ENCODE results near the gene SPTSSB.
A peak's percentile ranks its signal among the peaks of the same experiment; 100 is the strongest.

SPTSSB gene

GRCh38 chr3:161371441-161372320 lies at the start of gene SPTSSB:
Gene SPTSSB, minus strand, starts transcription at chr3:161371517. Its CDS starts 25,194 bp downstream, at chr3:161346323.
- DNase-seq = no peak

- peak; percentile 71 for DNase-seq
Measured at GRCh38 chr3:161420746-161421145, 49.4 kb upstream of the SPTSSB start.

GRCh38 chr3:161419555-161420333 lies 48.4 kb upstream of the SPTSSB start:
- DNase-seq = no peak

GRCh38 chr3:161415506-161416231 lies 44.4 kb upstream of the SPTSSB start:
- no peak for DNase-seq

GRCh38 chr3:161414907-161415306 lies 43.6 kb upstream of the SPTSSB start:
- DNase-seq = no peak

GRCh38 chr3:161413855-161414210 lies 42.5 kb upstream of the SPTSSB start:
- no peak for DNase-seq

GRCh38 chr3:161413127-161413854 lies 42.0 kb upstream of the SPTSSB start:
- DNase-seq = no peak

GRCh38 chr3:161412123-161412522 lies 40.8 kb upstream of the SPTSSB start:
- no peak for DNase-seq

GRCh38 chr3:161409858-161410257 lies 38.5 kb upstream of the SPTSSB start:
- no peak for DNase-seq

GRCh38 chr3:161409069-161409468 lies 37.8 kb upstream of the SPTSSB start:
- DNase-seq = peak; percentile 18

- DNase-seq = no peak
Measured at GRCh38 chr3:161406594-161407555, 35.6 kb upstream of the SPTSSB start.

GRCh38 chr3:161405836-161406235 lies 34.5 kb upstream of the SPTSSB start:
- DNase-seq = no peak

- DNase-seq = no peak
Measured at GRCh38 chr3:161405087-161405486, 33.8 kb upstream of the SPTSSB start.

- no peak for DNase-seq
Measured at GRCh38 chr3:161403251-161403650, 31.9 kb upstream of the SPTSSB start.

- DNase-seq = no peak
Measured at GRCh38 chr3:161401389-161401788, 30.1 kb upstream of the SPTSSB start.

GRCh38 chr3:161400650-161401049 lies 29.3 kb upstream of the SPTSSB start:
- DNase-seq = no peak

GRCh38 chr3:161395115-161396012 lies 24.0 kb upstream of the SPTSSB start:
- DNase-seq = no peak

- no peak for DNase-seq
Measured at GRCh38 chr3:161393803-161394202, 22.5 kb upstream of the SPTSSB start.

GRCh38 chr3:161393310-161393709 lies 22.0 kb upstream of the SPTSSB start:
- DNase-seq = no peak

GRCh38 chr3:161392853-161393252 lies 21.5 kb upstream of the SPTSSB start:
- no peak for DNase-seq

All from NCI-H2081 treated with DMSO at 0.1 percent for 48 hours (cell line).